ENCODE data around the gene RDM1.
"Not testable (repeated sequence)": the region's sequence is repeated elsewhere in the genome, so short reads cannot be mapped to it uniquely, and the experiment has no call there.

Gene RDM1

DNA sequence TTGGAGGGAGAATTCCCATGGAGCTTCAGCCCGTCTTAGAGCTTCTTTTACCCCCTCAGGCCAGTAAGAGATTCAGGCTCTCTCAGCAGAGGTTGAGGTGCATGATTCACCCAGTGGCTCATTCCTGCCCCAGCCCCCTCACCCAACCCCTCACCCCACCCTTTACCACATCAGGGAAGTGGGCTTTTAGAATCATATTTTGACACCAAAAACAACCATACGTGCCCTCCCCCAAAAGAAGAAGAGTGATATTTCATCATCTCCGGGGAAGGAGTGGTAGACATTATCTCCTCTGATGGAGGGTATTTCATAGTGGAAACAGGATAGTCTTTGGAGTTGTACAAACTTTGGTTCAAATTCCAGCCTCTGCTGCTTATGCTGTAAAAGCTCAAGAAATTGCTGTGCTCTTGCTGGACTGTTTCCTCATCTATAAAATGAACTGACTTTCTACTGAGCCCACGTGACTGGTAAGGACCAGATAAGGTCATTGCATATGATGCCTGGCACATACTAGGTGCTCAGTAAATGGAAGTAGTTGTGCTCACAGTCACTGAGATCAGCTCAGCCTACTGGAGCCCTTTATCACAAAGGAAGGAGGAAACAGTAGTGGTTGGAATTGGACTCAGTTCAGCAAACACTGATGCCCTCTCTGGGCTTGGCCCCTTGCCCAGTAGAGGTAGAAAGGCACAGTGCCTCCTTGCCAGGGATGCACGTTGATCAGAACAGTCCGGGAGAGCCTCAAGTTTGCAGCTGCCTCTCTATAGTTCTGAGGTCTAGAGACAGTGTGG is 32.1 kb downstream of the RDM1 start:
- no peak for DNase-seq

DNA sequence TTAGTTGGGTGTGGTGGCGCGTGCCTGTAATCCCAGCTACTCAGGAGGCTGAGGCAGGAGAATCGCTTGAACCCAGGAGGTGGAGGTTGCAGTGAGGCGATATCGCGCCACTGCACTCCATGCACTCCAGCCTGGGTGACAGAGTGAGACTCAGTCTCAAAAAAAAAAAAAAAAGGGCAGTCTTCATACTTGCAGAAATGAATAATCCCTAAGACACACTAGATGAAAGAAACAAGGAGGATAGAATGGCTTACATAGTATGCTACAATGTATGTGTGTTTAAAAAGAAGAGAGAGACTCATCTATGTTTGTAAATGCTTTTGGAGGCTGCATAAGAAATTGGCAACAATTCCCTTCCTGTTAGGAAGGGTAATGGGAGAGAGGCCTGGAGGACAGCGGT is 32.8 kb downstream of the RDM1 start:
- not testable (repeated sequence) for DNase-seq

DNA sequence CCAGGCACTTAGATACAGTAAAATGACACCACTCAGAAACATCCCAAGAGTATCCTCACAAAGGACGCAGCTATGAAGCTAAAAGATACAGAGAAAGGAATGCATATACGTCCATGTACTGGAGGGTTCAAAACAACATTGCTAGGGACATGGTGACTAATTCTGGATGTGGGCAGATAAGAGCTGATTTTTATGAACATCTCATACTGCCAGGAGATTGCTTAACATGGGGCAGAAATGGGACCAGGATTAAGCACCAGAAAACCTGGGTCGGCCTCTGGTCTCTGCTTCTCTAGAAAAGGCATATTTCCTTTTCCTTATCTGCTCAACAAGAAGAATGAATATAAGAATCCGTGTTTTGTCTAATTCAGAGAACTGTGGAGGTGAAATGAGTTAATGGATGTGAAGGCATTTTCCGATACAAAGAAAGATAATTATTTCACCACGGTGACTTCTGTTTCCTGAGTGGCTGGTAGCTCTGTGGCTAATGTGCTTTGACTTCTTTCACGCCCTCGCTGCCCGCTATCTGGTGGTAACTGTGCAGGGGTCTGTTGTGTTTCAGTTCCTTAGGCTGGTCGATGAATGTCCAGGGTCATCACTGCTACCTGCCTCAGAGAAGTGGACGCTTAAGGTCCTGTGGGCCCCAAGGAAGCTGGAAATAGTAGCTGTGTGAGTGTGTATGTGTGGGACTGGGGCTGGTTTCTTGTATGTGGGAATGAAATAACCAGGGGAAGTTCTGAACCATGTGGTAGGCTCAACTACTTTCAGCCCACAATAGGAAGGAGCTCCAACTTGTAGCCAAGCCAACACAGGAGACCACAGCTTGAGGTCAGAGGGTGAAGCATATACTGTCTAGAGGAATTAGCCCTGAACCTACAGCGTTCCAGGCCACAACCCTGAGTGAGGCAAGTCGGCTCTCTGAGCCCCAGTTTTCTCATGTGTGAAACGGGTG is 34.7 kb downstream of the RDM1 start:
- no peak for DNase-seq

DNA sequence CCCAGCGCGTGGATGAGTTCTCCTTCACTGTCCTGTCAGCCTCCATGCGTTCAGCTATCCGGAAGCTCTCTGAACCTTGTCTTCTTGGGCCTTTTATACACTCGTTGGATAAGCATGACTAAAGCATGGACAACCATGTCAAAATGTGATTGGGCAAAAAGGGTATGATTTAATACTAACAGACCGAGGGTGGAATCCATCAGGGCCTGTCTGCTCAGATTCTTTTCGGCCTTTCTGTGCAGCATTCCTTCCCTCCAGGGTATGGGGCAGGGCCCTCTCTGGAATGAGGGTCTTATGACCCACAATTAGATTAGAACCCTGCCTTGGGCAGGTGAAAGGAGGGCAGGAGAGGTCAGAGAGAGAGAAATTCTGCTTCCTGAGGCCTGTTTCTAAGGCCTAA is 36.4 kb downstream of the RDM1 start:
- no peak for DNase-seq

DNA sequence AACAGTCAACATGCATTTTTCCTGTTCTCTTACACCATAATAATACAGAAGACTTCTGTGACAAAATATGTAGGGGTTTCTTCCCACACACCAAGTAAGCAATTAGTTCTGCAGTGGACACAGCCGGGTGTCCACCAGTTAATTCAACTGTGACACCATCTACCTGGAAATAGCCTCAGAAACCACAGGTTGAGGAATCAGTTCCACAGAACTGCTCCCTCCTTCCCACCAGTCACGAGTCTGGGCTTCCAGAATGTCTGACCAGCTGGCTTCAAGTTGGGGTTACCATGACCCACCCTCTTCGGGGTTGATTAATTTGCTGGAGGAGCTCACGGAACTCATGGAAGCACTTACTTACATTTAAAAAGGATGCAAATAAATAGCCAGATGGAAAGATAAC is 36.8 kb downstream of the RDM1 start:
- DNase-seq: no peak

DNA sequence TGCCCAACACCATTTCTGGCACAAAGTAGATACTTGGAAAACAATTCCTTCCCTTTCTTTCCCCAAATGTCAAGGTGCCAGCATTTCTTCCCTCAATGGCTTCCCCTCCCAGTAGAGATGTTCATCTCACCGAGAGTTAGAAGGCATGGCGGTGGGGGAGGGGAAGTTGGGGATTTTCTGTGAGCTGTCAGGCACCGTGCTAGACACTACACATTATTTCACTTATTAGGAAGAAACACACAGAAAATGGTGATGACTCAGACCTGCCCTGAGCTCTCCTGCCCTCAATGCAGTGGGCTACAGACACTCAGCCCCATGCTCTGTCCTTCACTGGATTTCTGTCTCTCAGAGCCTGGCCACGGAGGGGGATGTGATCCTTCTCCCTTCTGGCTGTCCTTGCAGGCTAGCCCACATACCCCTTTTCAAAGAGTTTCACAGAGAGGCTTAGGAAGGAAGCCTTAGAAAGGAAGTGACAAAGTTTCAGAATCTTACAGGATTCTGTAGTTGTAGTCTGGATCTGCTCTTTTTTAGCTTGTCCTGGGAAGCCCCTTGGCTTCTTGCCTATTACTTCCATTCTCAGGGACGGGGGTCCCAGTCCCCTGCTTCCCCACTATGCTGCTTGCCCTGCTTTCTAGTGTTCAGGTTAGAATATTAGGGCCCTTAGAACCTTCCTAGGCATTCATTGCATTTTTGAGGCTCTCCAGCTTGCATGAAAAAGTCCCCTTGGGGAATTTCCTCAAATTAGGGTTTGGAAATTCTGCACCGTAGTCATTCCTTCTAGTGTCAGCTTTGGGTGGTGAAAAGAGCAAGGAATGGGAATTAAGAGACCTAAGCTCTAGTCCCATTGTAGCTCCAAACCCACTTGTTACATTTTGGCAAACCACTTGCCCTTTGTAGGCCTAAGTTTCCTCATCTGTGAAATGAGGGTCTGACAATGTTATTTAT is 38.2 kb downstream of the RDM1 start:
- DNase-seq: peak; percentile 28

DNA sequence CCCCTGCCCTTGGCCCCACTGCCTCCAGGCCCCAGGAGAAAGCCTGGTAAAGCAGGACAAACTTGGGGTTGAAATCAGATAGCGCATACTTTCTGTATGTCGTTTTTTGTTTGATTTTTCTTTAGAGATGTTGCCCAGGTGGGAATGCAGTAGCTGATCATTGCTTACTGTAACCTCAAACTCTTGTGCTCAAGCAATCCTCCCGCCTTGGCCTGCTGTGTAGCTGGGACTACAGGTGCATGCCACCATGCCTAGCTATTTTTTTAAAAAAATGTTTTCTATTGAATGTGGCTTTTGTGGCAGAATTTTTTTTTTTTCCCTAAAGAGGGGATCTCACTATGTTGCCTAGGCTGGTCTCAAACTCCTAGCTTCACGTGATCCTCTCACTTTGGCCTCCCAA is 39.3 kb downstream of the RDM1 start:
- DNase-seq: no peak

DNA sequence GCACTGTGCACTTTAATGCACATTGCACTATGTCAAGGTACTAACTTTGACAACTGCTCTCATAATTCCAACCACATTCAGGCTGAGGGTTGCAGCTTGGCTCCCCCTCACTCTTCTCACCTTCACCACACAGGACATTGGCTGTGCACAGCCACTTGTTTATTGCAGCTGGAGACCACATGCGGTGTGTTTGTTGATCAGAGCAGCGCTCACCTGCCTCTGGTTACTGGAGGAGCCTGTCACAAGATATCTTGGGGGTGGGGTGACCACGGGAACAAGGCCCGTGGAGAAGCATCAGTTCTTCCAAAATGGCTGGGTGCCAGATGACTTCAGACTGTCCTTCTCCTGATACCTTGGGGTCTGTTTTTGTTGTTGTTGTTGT is 39.8 kb downstream of the RDM1 start:
- DNase-seq: no peak

DNA sequence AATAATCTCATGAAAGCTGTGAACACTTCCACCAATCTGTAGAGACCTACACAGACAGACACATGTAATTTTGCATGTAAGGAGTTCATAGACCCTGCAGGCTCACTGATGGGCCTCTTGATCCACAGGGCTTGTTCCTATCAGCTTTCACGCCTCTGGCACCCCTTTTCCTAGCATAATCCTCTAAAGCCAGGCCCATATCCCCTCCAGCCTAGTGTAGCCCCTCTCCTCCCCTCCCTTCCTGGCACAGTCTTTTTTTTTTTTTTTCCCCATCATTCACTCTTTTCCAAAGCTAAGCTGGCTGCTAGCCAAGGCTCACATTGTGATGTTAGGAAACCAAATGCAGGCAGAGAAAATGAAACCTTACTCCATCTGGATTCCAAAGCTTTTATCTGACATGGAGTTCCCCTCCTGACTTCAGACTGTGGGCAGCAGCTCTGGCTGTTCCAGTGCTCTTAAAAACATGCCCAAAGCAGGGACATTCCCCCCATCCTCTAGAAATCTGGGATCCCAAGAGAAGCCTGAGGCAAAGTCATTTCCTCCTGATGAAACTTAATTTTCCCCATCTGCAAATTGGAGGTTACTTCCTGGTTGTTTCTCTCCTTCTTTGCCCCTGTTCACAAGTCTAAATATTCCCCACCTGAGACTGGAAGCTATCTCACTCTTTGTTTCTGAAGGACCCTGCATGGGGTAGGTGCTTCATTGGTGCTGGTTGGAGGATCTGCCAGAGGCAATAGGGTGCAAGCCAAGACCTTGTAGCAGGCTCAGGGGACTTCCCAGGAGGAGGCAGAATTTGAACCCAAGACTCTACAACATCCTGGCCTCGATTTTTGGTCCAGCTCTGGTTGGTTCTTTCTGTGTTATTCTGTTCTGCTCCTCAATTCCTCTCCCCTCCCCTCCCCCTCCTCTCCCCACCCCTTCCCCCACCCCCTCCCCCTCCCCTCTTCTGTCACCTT is 40.5 kb downstream of the RDM1 start:
- peak; percentile 64 for DNase-seq

DNA sequence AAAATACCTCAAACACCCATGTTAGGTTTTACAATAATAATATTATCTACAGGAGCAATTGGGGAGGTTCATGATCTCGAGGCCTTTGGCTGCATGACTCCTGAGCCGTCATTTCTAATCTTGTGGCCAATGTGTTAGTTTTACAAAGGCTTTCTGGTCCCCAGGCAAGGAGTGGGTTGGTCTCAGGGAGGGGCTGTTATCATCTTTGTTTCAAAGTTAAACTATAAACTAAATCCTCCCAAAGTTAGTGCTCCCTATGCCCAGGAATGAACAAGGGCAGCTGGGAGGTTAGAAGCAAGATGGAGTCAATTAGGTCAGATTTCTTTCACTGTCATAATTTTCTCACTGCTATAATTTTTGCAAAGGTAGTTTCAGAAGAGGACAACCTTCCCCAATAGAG is 41.3 kb downstream of the RDM1 start:
- DNase-seq: no peak

DNA sequence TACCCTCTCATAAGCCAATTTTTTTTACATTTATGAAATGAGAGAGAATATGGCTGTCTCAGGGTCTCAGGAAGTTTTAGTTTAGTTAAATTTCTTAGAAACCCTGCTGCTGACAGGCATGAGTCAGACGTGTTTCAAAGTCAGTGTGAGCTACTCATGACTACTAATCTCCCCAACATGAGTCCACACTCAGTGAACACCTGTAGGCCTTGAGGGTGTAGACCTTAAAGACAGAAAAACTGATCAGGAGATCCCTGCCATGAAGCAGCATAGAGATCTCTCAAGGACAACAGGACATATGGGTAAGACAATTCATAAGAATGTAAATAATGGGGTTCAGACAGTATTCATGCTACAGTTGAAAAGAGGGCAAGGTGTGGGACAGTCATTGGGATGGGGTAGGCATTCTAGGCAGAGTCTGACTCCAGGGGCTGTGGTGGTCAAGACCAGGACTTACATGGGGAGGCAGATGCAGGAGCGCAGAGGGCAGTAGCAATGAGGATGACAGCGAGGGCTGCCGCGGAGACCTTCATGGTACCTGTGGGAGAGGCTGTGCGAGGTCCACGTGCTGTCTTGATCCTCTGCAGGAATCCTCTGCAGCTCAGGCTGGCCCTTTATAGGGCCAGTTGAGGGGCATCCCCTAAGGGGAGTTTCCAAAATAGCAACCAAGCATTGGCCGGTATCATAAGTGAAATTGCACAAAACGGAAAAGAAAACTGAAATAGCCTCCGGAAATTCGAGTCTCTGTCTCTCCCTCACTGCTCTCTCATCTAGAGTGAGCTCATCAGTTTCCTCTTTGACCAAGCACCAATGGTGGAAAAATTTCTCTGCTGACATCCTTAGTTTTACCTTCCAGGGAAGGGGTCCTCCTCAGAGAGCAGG is 50.6 kb downstream of the RDM1 start, which contains the start of gene CCL5:
TSS of gene CCL5 (minus strand) at position 588 of the 882 bp plus-strand sequence.
- no peak for DNase-seq

DNA sequence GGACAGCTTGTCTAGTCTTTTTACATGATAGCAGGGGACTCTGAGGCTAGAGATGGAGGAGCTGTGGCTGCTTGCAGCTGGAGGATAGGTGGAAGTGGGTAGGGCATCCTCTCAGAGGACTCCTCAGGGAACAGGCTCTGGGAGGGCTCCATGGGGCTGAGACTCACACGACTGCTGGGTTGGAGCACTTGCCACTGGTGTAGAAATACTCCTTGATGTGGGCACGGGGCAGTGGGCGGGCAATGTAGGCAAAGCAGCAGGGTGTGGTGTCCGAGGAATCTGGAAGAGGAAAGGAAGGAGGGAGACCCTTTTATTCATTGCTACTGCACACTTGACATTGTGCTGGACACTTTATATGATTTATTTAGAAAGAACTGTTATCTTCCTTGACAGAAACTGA is 52.2 kb downstream of the RDM1 start:
- DNase-seq: no peak

DNA sequence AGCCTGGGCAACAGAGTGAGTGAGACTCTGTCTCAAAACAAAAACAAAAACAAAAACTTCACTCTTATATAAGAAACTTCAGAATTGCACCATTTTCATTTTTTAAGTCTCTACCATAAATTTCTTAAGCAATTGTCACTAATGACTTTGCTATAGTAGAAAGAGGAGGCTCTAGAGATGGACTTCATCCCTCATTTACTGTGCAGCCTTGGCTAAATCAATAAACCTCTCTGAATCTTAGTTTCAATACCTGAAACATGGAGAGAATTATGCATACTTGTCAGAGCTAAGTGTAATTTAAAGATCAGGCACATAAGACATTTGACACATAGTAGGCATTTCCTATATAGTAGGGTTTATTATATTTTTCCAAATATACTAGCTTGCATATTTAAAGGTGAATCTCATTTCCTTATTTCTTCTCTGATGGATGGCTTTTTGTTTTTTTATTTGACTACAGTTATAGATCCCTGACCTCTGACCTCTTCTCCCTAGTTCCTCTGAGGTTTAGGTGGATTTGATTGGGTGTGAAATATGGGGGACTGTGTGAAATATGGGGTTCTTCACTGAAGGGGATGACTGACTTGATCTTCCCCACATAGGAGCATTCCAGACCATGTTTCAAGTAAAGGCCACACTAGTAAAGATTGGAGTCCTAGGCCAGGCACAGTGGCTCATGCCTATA is 53.1 kb downstream of the RDM1 start:
- no peak for DNase-seq

DNA sequence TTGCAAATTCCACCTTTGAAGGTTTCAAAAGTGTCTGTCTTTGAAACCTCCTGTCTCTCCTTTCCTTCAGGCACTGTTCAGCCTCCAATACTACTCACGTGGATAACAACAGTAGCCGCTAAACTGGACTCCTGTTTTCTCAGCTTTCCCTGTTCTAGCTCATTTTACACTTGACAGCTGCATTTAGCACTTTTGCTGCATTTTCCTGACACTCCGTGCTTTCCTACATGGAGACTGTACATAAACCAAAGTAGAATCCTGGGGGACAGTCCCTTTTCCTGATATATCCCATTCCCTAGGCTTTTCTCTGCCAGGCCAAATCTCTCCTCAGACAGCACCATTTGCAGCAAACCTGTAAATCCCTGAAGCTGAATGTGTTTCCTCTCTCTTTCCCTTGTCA is 54.0 kb downstream of the RDM1 start:
- no peak for DNase-seq

DNA sequence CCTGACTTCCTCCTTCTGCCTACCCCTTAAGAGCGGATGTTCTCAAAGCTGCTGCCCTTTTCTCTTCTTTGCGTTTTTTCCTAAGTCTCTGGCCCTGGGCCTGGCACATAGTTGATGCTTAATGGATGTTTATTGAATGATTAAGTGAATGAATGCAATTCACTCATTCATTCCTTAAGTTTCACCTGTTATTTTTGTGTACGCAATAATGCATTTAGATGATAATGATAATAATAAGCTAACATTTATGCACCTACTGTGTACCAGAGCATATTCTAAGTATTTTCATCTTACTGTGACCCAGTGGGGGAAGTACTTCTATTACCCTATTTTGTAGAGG is 54.8 kb downstream of the RDM1 start:
- no peak for DNase-seq

DNA sequence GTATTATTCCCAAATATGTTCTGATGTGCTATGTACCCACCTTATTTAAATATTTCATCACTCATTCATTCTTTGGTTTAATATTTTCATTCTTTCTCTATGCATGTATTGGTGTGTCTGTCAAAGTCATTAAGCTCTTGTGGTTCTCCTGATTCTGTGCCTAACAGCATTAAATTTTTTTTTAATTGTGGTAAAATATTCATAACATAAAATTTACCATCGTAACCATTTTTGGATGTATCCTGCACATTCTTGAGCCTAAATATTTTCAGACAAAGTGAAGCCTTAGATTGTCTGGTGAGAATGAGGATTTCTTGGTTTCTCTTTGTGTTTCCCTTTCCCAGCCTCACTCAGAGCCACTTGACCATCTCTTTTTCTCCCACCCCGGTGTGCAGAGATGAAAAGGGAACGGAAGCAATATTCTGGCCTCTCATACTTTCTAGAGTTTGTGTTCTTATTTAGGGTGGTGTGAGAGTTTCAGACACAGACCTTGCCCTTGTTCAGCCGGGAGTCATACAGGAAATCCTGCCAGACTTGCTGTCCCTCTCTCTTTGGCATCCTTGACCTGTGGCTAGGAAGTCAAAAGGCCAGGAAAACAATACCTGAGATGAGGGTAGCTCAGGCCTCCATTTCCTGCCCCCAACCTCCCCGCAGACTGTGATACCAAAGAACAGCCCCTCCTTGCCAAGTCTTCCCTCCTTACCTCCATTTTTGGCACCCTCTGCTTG is 55.3 kb downstream of the RDM1 start:
- DNase-seq: no peak

DNA sequence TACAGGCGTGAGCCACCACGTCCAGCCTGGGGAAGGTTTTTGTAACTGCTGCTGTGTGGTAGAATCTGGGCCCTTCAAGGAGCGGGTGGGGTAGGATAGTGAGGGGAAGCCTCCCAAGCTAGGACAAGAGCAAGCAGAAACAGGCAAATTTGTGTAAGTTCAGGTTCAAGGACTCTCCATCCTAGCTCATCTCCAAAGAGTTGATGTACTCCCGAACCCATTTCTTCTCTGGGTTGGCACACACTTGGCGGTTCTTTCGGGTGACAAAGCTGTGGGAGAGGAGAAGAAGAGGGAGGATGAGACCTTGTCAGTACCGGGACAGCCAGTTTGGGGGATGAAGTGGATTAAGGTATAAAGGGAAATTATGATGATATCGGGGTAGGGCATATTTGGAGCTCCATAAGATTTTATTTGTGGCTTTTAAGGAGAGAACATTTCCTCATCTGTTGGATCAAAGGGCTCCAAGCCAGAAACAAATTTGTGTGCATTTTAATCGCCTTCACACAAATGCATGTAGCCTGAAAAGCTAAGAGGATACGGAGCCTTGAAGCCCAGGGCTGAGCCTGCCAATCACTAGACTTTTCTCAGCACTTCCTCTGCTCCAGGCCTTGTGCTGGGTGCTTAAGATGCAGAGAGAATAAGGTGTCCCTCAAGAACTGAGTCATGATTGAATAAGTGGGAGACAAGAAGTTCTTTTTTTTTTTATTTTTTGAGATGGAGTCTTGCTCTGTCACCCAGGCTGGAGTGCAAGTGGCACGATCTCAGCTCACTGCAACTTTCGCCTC is 58.2 kb downstream of the RDM1 start:
- DNase-seq: no peak
